GM10266 (cell line): ENCODE data around the gene BCKDK.

ENCODE experiments used
- DNase-seq: peaks from one replicate; pipeline ENCODE4 v3.0.0; 2012; ENCODE audit errors: extremely low spot score
- CTCF ChIP-seq: IDR thresholded peaks from 2 replicates; pipeline ENCODE4 v1.5.1; 2012; ENCODE audit warnings: mild to moderate bottlenecking, low read depth; ENCODE audit not compliant: control insufficient read depth, insufficient read depth; ENCODE audit errors: missing control alignments

The BCKDK gene

GRCh38 chr16:31084584-31085302 is 23.4 kb upstream of the BCKDK start:
- no peak for TF ChIP-seq CTCF
- DNase-seq: no peak

- DNase-seq: no peak
- TF ChIP-seq CTCF: no peak
Measured at GRCh38 chr16:31085411-31085810, 22.8 kb upstream of the BCKDK start.

- no peak for TF ChIP-seq CTCF
- no peak for DNase-seq
Measured at GRCh38 chr16:31085873-31086628, 22.1 kb upstream of the BCKDK start.

- no peak for TF ChIP-seq CTCF
Measured at GRCh38 chr16:31086629-31086906, 21.6 kb upstream of the BCKDK start.

GRCh38 chr16:31087481-31087880 is 20.7 kb upstream of the BCKDK start:
- no peak for TF ChIP-seq CTCF
- no peak for DNase-seq

More at GRCh38 chr16:31086629-31086906, 21.6 kb upstream of the BCKDK start:
- no peak for DNase-seq

GRCh38 chr16:31087971-31088370 is 20.2 kb upstream of the BCKDK start:
- no peak for DNase-seq
- no peak for TF ChIP-seq CTCF
